ELF-1 (cell line): ENCODE results near the gene SLMAP.
A peak's percentile ranks its signal among the peaks of the same experiment; 100 is the strongest.

Experiments
- DNase-seq: peaks from one replicate; pipeline ENCODE4 v3.0.0-alpha.2; 2016; ENCODE audit warnings: low read depth, low spot score

The SLMAP gene

GRCh38 chr3:57755741-57756527, at the start of gene SLMAP:
TSS of gene SLMAP (plus strand) at chr3:57756309. CDS start at chr3:57757652, 1,343 bp downstream.
- DNase-seq: peak; percentile 98

- DNase-seq: no peak
Measured at GRCh38 chr3:57706462-57706861, 49.6 kb upstream of the SLMAP start.

GRCh38 chr3:57709031-57709430, 47.1 kb upstream of the SLMAP start:
- DNase-seq: no peak

- no peak for DNase-seq
Measured at GRCh38 chr3:57709559-57709958, 46.5 kb upstream of the SLMAP start.

- no peak for DNase-seq
Measured at GRCh38 chr3:57715686-57716085, 40.4 kb upstream of the SLMAP start.

GRCh38 chr3:57717205-57717868, 38.8 kb upstream of the SLMAP start:
- DNase-seq: no peak

- DNase-seq: no peak
Measured at GRCh38 chr3:57718118-57718517, 38.0 kb upstream of the SLMAP start.

GRCh38 chr3:57726397-57726796, 29.7 kb upstream of the SLMAP start:
- no peak for DNase-seq

- DNase-seq: no peak
Measured at GRCh38 chr3:57727106-57727505, 29.0 kb upstream of the SLMAP start.

GRCh38 chr3:57729334-57730045, 26.6 kb upstream of the SLMAP start:
- peak; percentile 5 for DNase-seq

GRCh38 chr3:57730682-57731081, 25.4 kb upstream of the SLMAP start:
- no peak for DNase-seq

- DNase-seq: no peak
Measured at GRCh38 chr3:57731311-57731710, 24.8 kb upstream of the SLMAP start.

GRCh38 chr3:57733790-57734189, 22.3 kb upstream of the SLMAP start:
- DNase-seq: no peak

- no peak for DNase-seq
Measured at GRCh38 chr3:57735405-57735804, 20.7 kb upstream of the SLMAP start.

GRCh38 chr3:57737840-57738239, 18.3 kb upstream of the SLMAP start:
- no peak for DNase-seq

GRCh38 chr3:57738391-57738790, 17.7 kb upstream of the SLMAP start:
- DNase-seq: no peak

- no peak for DNase-seq
Measured at GRCh38 chr3:57740027-57740426, 16.1 kb upstream of the SLMAP start.

- DNase-seq: no peak
Measured at GRCh38 chr3:57743496-57743895, 12.6 kb upstream of the SLMAP start.

- DNase-seq: no peak
Measured at GRCh38 chr3:57745101-57745500, 11.0 kb upstream of the SLMAP start.

- DNase-seq: no peak
Measured at GRCh38 chr3:57746156-57747010, 9.7 kb upstream of the SLMAP start.

GRCh38 chr3:57749542-57749941, 6.6 kb upstream of the SLMAP start:
- DNase-seq: no peak

- DNase-seq: no peak
Measured at GRCh38 chr3:57752307-57752706, 3.8 kb upstream of the SLMAP start.
